22Rv1 (cell line): ENCODE data around the gene MIPOL1.

Experiments used
- ZFX ChIP-seq: fragments of 450-650 bp; IDR thresholded peaks from 2 replicates; pipeline ENCODE4 v1.6.1; 2017; ENCODE audit warnings: antibody characterized with exemption, borderline replicate concordance
- TF ChIP-seq, protein P1 (sequence below): fragments of 450-650 bp; IDR thresholded peaks from 2 replicates; pipeline ENCODE4 v1.5.1; 2017; ENCODE audit warnings: mild to moderate bottlenecking

DNA sequence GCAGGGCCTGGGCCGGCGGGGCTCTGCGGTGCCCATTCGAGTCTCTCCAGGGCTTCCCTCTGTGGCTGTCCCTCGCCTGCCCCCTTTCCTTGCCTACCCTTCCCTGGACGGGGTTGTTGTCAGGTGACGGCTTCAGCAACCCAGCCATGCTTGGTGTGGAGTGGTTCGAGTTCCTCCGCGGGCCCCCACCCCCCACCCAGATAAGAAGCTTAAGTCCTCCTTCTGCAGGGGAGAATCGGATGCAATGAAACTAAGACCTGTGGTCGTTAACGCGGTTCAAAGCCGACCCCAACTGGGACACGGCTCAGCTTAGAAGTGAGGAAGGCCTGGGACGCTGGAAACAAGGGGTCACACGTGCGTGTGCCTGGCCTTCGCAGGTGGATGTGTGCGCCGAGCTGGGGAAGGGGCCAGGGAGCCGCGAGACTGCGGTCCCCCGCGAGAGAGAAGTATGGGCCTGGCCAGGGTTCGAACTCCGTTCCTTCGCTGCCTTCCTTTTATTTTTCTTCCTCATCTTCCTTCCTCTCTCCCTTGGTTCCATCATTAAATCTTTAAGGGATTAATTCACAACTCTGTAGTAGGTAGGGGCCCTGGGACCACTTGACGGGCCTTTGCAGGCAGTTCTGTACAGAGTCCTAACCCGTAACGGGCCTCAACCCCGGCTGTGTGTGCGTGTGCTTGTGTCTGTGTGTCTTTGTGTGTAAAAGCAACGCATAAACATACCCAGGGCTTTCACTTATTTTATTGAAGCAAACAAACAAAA is 401.2 kb downstream of the MIPOL1 start:
- TF ChIP-seq, protein P1, sequence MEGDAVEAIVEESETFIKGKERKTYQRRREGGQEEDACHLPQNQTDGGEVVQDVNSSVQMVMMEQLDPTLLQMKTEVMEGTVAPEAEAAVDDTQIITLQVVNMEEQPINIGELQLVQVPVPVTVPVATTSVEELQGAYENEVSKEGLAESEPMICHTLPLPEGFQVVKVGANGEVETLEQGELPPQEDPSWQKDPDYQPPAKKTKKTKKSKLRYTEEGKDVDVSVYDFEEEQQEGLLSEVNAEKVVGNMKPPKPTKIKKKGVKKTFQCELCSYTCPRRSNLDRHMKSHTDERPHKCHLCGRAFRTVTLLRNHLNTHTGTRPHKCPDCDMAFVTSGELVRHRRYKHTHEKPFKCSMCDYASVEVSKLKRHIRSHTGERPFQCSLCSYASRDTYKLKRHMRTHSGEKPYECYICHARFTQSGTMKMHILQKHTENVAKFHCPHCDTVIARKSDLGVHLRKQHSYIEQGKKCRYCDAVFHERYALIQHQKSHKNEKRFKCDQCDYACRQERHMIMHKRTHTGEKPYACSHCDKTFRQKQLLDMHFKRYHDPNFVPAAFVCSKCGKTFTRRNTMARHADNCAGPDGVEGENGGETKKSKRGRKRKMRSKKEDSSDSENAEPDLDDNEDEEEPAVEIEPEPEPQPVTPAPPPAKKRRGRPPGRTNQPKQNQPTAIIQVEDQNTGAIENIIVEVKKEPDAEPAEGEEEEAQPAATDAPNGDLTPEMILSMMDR = no peak
- no peak for TF ChIP-seq ZFX
